Small intestine (tissue), 7 donors: Measurements from ENCODE around the gene KLHDC4. TPM values are rescaled to one million over a fixed set of nuclear protein-coding genes. Genes with fewer than 3 reads are reported as not detected.
A peak's percentile ranks its signal among the peaks of the same experiment; 100 is the strongest.

Source experiments
- DNase-seq, 2 donors: peaks; one replicate each; pipeline versions ENCODE4 v3.0.0 to v3.0.0-alpha.2; 2013
- FAIRE-seq: peaks from 2 replicates; lab custom pipeline; 2012; peaks lifted over from hg19 to GRCh38; lab: Jason Lieb, UNC
- H3K27ac ChIP-seq, 3 donors: one replicate each; pipeline ENCODE4 v1.5.1; 2013; ENCODE audit warnings: low read length in 2 of 3, mild to moderate bottlenecking in 2 of 3, control low read depth in 1 of 3, inconsistent platforms in 1 of 3, low read depth in 1 of 3, moderate library complexity in 1 of 3
- H3K27me3 ChIP-seq, 3 donors: one replicate each; pipeline ENCODE4 v1.6.1; 2013; ENCODE audit warnings: low read length in 3 of 3, inconsistent platforms in 1 of 3; ENCODE audit not compliant: control insufficient read depth in 3 of 3, insufficient read depth in 3 of 3
- H3K36me3 ChIP-seq, 3 donors: one replicate each; pipeline ENCODE4 v1.6.1; 2013; ENCODE audit warnings: low read length in 3 of 3, inconsistent platforms in 1 of 3, low read depth in 1 of 3, mild to moderate bottlenecking in 1 of 3, moderate library complexity in 1 of 3; ENCODE audit not compliant: control insufficient read depth in 3 of 3, insufficient read depth in 2 of 3
- H3K4me1 ChIP-seq, 3 donors: one replicate each; pipeline ENCODE4 v1.6.1; 2013; ENCODE audit warnings: low read length in 2 of 3, inconsistent platforms in 1 of 3, low read depth in 1 of 3, mild to moderate bottlenecking in 1 of 3, moderate library complexity in 1 of 3; ENCODE audit not compliant: control insufficient read depth in 3 of 3, insufficient read depth in 2 of 3
- H3K4me3 ChIP-seq, 3 donors: one replicate each; pipeline ENCODE4 v1.5.1; 2013; ENCODE audit warnings: low read length in 3 of 3, control low read depth in 1 of 3, inconsistent platforms in 1 of 3, low read depth in 1 of 3, mild to moderate bottlenecking in 1 of 3, moderate library complexity in 1 of 3
- H3K9me3 ChIP-seq, 2 donors: one replicate each; pipeline ENCODE4 v1.6.1; 2013; ENCODE audit warnings: low read depth in 1 of 2, low read length in 1 of 2; ENCODE audit not compliant: control insufficient read depth in 2 of 2, insufficient read depth in 1 of 2
- WGBS, 3 donors: extraction: QIAGEN DNeasy Blood & Tissue Kit; methylation state at CpG; one replicate each; pipeline ENCODE4 v1.1.7; 2013; 5-methylcytosine and 5-hydroxymethylcytosine counted together
- polyA plus RNA-seq, 4 donors: library from polyadenylated mRNA; stranded (reverse) in 3 of 4; unstranded in 1 of 4; fragments of 200-250 nt in 3 of 4; fragments of 120-200 nt in 1 of 4; gene quantifications; one replicate each; pipeline versions ENCODE4 v1.2.1 to v1.2.3, GENCODE V29; 2013
- donor health status: healthy with polysubstance abuse.
- donor health status: control.
- donor health status: control.
- donor health status: Bipolar disorder and iron deficiency.
- donor health status: healthy.

The KLHDC4 gene
- polyA plus RNA-seq, 4 donors: 25.9 to 35.1 (median 29.9) TPM

- Histone ChIP-seq H3K36me3 (no peaks in the 10 kb centered on the region), H3K9me3 (no peaks in the 10 kb centered on the region), H3K4me1 (no peaks in the 10 kb centered on the region), H3K4me3 (no peak overlapping the region), H3K27ac (no peak overlapping the region), H3K27me3 (peaks cover 0 to 3% (median 0%) of the 10 kb centered on the region in 3 donors)
- no peak for DNase-seq
- FAIRE-seq: no peak
- WGBS, 3 donors: 62 to 87% (median 64%) methylated on average over 8 to 13 of the region's 13 CpGs
These were observed 94.6 kb downstream of the KLHDC4 start for GRCh38 chr16:87671221-87671620.

- FAIRE-seq (no peak), DNase-seq (no peak)
- Histone ChIP-seq H3K27ac (no peak overlapping the region), H3K27me3 (peaks cover 0 to 3% (median 0%) of the 10 kb centered on the region in 3 donors), H3K9me3 (no peaks in the 10 kb centered on the region), H3K36me3 (no peaks in the 10 kb centered on the region), H3K4me1 (no peaks in the 10 kb centered on the region), H3K4me3 (no peak overlapping the region)
- 76 to 79% (median 78%) methylated on average over 16 to 21 of the region's 21 CpGs for WGBS, 3 donors
These were observed 96.1 kb downstream of the KLHDC4 start for GRCh38 chr16:87669672-87670071.

- H3K9me3 ChIP-seq: no peaks in the 10 kb centered on the region
- no peak for FAIRE-seq
- no peak overlapping the region for H3K27ac ChIP-seq
- H3K4me1 ChIP-seq: no peaks in the 10 kb centered on the region
- WGBS, 3 donors: 89 to 92% (median 92%) methylated on average over 19 of the region's 19 CpGs
- no peak for DNase-seq
- peaks cover 0 to 3% (median 0%) of the 10 kb centered on the region in 3 donors for H3K27me3 ChIP-seq
- H3K36me3 ChIP-seq: no peaks in the 10 kb centered on the region
- H3K4me3 ChIP-seq: no peak overlapping the region
These were observed 97.8 kb downstream of the KLHDC4 start for GRCh38 chr16:87667946-87668345.

GRCh38 chr16:87667443-87667842 lies 98.3 kb downstream of the KLHDC4 start:
- 64 to 78% (median 74%) methylated on average over 7 of the region's 7 CpGs for WGBS, 3 donors

GRCh38 chr16:87666919-87667318 lies 98.9 kb downstream of the KLHDC4 start:
- no peaks in the 10 kb centered on the region for H3K9me3 ChIP-seq
- H3K27me3 ChIP-seq: peaks cover 0 to 3% (median 0%) of the 10 kb centered on the region in 3 donors
- H3K36me3 ChIP-seq: no peaks in the 10 kb centered on the region
- no peaks in the 10 kb centered on the region for H3K4me1 ChIP-seq
- WGBS, 3 donors: 51 to 72% (median 66%) methylated on average over 16 of the region's 16 CpGs
- no peak overlapping the region for H3K4me3 ChIP-seq
- FAIRE-seq: no peak
- H3K27ac ChIP-seq: no peak overlapping the region
- no peak for DNase-seq

More at GRCh38 chr16:87667443-87667842, 98.3 kb downstream of the KLHDC4 start:
- H3K4me3 ChIP-seq: no peak overlapping the region
- no peaks in the 10 kb centered on the region for H3K9me3 ChIP-seq
- H3K36me3 ChIP-seq: no peaks in the 10 kb centered on the region
- H3K27me3 ChIP-seq: peaks cover 0 to 3% (median 0%) of the 10 kb centered on the region in 3 donors
- no peak for FAIRE-seq
- no peaks in the 10 kb centered on the region for H3K4me1 ChIP-seq
- DNase-seq: no peak
- no peak overlapping the region for H3K27ac ChIP-seq

DNA sequence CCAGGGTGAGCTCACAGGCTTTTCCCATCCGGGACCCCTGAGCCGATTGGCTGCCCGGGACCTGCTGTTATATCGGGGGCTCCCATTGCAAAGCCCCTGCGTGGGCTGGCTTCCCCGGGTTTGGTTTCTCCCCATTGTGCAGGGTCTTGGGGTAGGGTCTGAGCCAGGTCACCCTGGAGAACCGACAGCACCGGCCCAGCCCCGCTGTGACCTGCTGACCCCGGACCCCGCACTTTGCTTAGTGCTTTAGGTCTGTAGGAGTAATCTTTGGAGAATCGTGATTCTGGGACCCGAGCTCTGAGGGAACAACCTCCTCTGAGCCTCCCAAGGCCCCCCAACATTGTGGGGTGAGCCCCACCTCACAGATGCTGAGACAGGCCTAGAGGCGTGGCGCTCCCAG lies 100.6 kb downstream of the KLHDC4 start:
- WGBS, 3 donors: 86 to 93% (median 88%) methylated on average over 14 to 15 of the region's 15 CpGs
- H3K36me3 ChIP-seq: no peaks in the 10 kb centered on the region
- DNase-seq (no peak), FAIRE-seq (no peak)
- peaks cover 0 to 6% (median 0%) of the 10 kb centered on the region in 3 donors for H3K27me3 ChIP-seq
- no peak overlapping the region for H3K27ac ChIP-seq
- no peaks in the 10 kb centered on the region for H3K4me1 ChIP-seq
- no peaks in the 10 kb centered on the region for H3K9me3 ChIP-seq
- H3K4me3 ChIP-seq: no peak overlapping the region

- Histone ChIP-seq H3K4me3 (no peak overlapping the region), H3K27me3 (peaks cover 0 to 6% (median 1%) of the 10 kb centered on the region in 3 donors)
- FAIRE-seq: no peak
These were observed 101.0 kb downstream of the KLHDC4 start for GRCh38 chr16:87664792-87665191.

GRCh38 chr16:87662254-87663204 lies 103.3 kb downstream of the KLHDC4 start:
- 54 to 76% (median 65%) methylated on average over 23 to 25 of the region's 25 CpGs for WGBS, 3 donors
- Histone ChIP-seq H3K4me3 (no peak overlapping the region), H3K36me3 (no peaks in the 10 kb centered on the region), H3K27ac (no peak overlapping the region), H3K9me3 (peaks cover 0 to 3% of the 10 kb centered on the region in 2 donors), H3K27me3 (peaks cover 0 to 3% (median 2%) of the 10 kb centered on the region in 3 donors), H3K4me1 (no peaks in the 10 kb centered on the region)
- FAIRE-seq: no peak
- DNase-seq: peak in 1 of 2 donors; percentile 17

More at GRCh38 chr16:87664792-87665191, 101.0 kb downstream of the KLHDC4 start:
- Histone ChIP-seq H3K27ac (no peak overlapping the region), H3K36me3 (no peaks in the 10 kb centered on the region), H3K9me3 (no peaks in the 10 kb centered on the region), H3K4me1 (no peaks in the 10 kb centered on the region)
- WGBS, 3 donors: 63 to 76% (median 74%) methylated on average over 11 of the region's 11 CpGs
- no peak for DNase-seq
